ENCODE data around the gene GIMAP5.

The GIMAP5 gene

DNA sequence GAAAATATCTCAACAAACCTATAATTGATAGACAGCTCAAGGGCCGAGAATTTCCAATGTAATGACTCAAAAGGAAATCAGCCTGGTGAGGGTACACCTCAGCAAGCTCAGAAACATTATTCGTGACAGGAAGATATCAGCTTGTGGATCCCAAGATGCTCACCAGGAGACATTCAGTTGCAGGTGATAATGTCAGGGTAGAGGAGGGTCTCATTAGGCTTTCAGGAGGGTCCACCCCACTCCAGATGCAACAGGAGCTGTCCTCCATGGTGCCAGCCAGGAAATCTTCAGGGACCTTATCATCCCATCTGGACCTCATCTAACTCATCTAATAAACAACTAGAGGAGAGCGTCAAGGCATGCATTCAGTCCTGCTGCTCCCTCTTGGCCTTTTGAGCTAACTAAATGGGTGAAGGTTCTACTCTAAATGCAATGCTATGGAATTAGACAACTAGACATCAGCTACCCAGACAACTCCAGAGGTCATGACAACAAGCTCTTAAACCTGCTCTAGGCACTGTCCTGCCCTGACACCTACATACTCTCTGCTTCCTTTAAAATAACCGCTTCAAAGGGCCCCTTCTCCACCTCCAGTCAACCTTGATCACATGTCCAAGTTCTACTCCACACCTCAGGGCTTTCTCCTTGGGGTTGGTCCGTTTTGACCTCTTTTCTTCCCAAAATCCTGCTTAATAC lies 4.3 kb upstream of the GIMAP5 start:
- DNase-seq, result no peak
- Histone ChIP-seq H3K4me1 (no peaks in the 10 kb centered on the region), H3K9me3 (no peaks in the 10 kb centered on the region), H3K27me3 (peaks cover 27% of the 10 kb centered on the region), H3K36me3 (no peaks in the 10 kb centered on the region), H3K4me3 (ENCODE audit: low read depth, low read length) (no peak overlapping the region)
- TF ChIP-seq, protein P1, sequence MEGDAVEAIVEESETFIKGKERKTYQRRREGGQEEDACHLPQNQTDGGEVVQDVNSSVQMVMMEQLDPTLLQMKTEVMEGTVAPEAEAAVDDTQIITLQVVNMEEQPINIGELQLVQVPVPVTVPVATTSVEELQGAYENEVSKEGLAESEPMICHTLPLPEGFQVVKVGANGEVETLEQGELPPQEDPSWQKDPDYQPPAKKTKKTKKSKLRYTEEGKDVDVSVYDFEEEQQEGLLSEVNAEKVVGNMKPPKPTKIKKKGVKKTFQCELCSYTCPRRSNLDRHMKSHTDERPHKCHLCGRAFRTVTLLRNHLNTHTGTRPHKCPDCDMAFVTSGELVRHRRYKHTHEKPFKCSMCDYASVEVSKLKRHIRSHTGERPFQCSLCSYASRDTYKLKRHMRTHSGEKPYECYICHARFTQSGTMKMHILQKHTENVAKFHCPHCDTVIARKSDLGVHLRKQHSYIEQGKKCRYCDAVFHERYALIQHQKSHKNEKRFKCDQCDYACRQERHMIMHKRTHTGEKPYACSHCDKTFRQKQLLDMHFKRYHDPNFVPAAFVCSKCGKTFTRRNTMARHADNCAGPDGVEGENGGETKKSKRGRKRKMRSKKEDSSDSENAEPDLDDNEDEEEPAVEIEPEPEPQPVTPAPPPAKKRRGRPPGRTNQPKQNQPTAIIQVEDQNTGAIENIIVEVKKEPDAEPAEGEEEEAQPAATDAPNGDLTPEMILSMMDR (IDR thresholded peaks at IDR 0.05; ENCODE audit: low read depth, low read length), result no peak

- Histone ChIP-seq H3K36me3 (no peaks in the 10 kb centered on the region), H3K4me1 (no peaks in the 10 kb centered on the region), H3K4me3 (ENCODE audit: low read depth, low read length) (no peak overlapping the region), H3K27me3 (peaks cover 33% of the 10 kb centered on the region), H3K9me3 (no peaks in the 10 kb centered on the region)
- TF ChIP-seq, protein P1 (IDR thresholded peaks at IDR 0.05; ENCODE audit: low read depth, low read length), result no peak
- no peak for DNase-seq
These were observed 3.6 kb upstream of the GIMAP5 start for GRCh38 chr7:150733482-150734095.

GRCh38 chr7:150734254-150734653 lies 3.0 kb upstream of the GIMAP5 start:
- TF ChIP-seq, protein P1 (IDR thresholded peaks at IDR 0.05; ENCODE audit: low read depth, low read length), result no peak
- DNase-seq, result no peak
- Histone ChIP-seq H3K4me3 (ENCODE audit: low read depth, low read length) (no peak overlapping the region), H3K36me3 (no peaks in the 10 kb centered on the region), H3K9me3 (no peaks in the 10 kb centered on the region), H3K27me3 (peaks cover 38% of the 10 kb centered on the region), H3K4me1 (no peaks in the 10 kb centered on the region)

- Histone ChIP-seq H3K4me1 (no peaks in the 10 kb centered on the region), H3K36me3 (no peaks in the 10 kb centered on the region), H3K27me3 (peaks cover 48% of the 10 kb centered on the region), H3K9me3 (no peaks in the 10 kb centered on the region), H3K4me3 (ENCODE audit: low read depth, low read length) (no peak overlapping the region)
- TF ChIP-seq, protein P1 (IDR thresholded peaks at IDR 0.05; ENCODE audit: low read depth, low read length), result no peak
- DNase-seq, result no peak
These were observed 1.4 kb upstream of the GIMAP5 start for GRCh38 chr7:150735596-150736358.

DNA sequence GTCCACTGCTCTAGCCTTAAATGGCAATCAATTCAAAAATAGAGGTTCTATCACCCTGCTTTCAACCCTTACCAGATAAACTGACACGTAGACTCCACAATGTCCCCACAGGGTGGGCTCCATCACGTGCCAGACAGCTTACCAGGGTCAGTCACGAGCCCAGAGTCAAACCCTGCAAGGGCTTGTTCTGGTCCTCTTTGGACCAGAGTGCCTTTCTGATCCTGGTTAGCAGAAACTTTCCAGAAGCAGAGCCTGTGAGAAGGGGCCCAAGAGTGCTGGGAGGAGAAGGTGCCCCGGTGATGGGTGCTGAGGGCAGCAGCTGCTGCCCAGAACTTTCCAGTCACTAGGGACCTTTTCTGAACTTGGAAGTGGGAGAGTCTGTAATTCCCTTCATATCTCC lies 354 bp upstream of the GIMAP5 start:
- Histone ChIP-seq H3K4me1 (no peaks in the 10 kb centered on the region), H3K27me3 (peaks cover 54% of the 10 kb centered on the region), H3K9me3 (no peaks in the 10 kb centered on the region), H3K4me3 (ENCODE audit: low read depth, low read length) (no peak overlapping the region), H3K36me3 (no peaks in the 10 kb centered on the region)
- TF ChIP-seq, protein P1 (IDR thresholded peaks at IDR 0.05; ENCODE audit: low read depth, low read length), result no peak
- no peak for DNase-seq
